ENCODE data around the gene ME3. TPM values are rescaled to one million over a fixed set of nuclear protein-coding genes. Genes with fewer than 3 reads are reported as not detected.
"Not testable (repeated sequence)": the region's sequence is repeated elsewhere in the genome, so short reads cannot be mapped to it uniquely, and the experiment has no call there.

ME3 gene
- total RNA-seq, 4 donors from 2014 or later, result 11.0 to 47.8 (median 44.1) TPM

DNA sequence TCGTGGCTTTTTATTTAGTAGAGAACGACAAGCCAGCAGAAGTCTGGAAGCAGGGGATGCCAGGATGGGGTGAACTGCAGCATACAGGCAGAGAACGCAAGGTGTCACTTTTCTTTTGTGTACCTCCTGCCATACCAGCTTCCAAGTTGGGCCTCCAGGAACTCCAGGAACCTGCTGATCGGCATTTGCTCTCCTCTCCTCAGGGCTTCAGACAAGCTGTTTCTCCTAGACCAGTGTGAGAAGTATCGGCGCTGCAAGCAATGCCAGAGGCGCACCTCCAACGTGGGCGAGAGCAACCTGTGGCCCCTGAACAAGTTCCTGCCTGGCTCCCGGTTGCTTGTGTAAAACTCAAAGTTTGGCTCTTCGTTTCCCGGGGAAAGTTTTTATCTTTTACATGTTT, 250.0 kb downstream of the ME3 start:
- TF ChIP-seq EP300 (IDR thresholded peaks at IDR 0.05) (no peak), POLR2A (IDR thresholded peaks at IDR 0.05) (no peak), POLR2AphosphoS5 (IDR thresholded peaks at IDR 0.05) (no peak), CTCF (IDR thresholded peaks at IDR 0.05) (no peak)
- Histone ChIP-seq H3K27me3 (no peaks in the 10 kb centered on the region), H3K9me3 (peaks cover 0 to 16% (median 0%) of the 10 kb centered on the region in 3 donors), H3K36me3 (no peaks in the 10 kb centered on the region), H3K27ac (no peak overlapping the region), H3K4me1 (no peaks in the 10 kb centered on the region), H3K4me3 (no peak overlapping the region)
- ATAC-seq, result no peak
- 81 to 83% methylated on average over 10 of the region's 12 CpGs for WGBS, 2 donors (ENCODE audit: low coverage in 1 of 2)

DNA sequence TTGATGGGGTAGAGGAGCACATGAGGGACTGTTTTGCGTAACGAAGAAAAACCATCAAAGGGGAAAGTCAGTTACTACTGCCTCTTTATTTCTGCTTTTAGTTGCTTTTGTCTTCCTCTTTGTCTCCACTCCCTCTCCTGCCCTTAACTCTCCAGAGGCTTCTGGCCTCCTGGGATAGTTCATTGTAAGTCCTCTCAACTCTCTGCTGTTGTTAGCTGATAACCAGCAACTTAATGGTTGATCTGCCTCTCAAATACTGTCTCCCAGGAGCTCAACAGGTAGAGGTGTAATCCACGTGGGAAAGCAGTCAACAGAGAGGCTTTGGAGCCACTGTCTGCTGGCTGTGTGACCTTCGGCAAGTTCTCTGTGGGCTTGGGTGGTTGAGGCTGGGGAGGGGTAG, 250.5 kb downstream of the ME3 start:
- WGBS, 2 donors (ENCODE audit: low coverage in 1 of 2), result 76 to 95% methylated on average over 2 to 4 of the region's 4 CpGs
- Histone ChIP-seq H3K36me3 (no peaks in the 10 kb centered on the region), H3K27me3 (no peaks in the 10 kb centered on the region), H3K4me3 (no peak overlapping the region), H3K4me1 (no peaks in the 10 kb centered on the region), H3K9me3 (peaks cover 0 to 12% (median 0%) of the 10 kb centered on the region in 3 donors), H3K27ac (no peak overlapping the region)
- TF ChIP-seq CTCF (IDR thresholded peaks at IDR 0.05) (no peak), EP300 (IDR thresholded peaks at IDR 0.05) (no peak), POLR2AphosphoS5 (IDR thresholded peaks at IDR 0.05) (no peak), POLR2A (IDR thresholded peaks at IDR 0.05) (no peak)
- no peak for ATAC-seq

DNA sequence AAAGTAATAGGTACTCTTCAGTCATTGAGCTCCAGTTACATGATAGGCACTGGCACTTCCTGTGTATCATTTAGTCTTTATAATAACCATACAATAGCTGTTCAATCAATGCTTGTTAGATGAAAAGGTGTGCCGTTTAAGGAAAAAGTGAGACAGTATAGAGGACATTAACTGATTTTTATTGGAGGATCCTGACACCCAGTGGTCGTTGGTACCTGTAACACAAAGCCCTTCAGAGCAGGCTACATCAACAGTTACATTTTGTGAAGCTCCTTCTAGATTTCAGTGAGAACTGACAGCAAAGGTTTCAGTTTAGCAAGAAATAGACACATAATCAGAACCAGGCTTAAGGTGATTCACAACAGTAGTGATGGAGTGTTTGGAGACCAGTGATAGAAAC, 253.5 kb downstream of the ME3 start:
- no peak overlapping the region for H3K4me3 ChIP-seq
- H3K9me3 ChIP-seq, result no peaks in the 10 kb centered on the region
- no peak for TF ChIP-seq EP300 (IDR thresholded peaks at IDR 0.05)
- TF ChIP-seq POLR2AphosphoS5 (IDR thresholded peaks at IDR 0.05), result no peak
- no peak for TF ChIP-seq CTCF (IDR thresholded peaks at IDR 0.05)
- no peak for TF ChIP-seq POLR2A (IDR thresholded peaks at IDR 0.05)
- ATAC-seq, result no peak
- H3K36me3 ChIP-seq, result no peaks in the 10 kb centered on the region
- H3K4me1 ChIP-seq, result no peaks in the 10 kb centered on the region
- 17 to 23% methylated on average over 2 of the region's 2 CpGs for WGBS, 2 donors (ENCODE audit: low coverage in 1 of 2)
- H3K27me3 ChIP-seq, result no peaks in the 10 kb centered on the region
- no peak overlapping the region for H3K27ac ChIP-seq

- H3K27me3 ChIP-seq, result no peaks in the 10 kb centered on the region
- no peaks in the 10 kb centered on the region for H3K4me1 ChIP-seq
- no peak overlapping the region for H3K27ac ChIP-seq
- ATAC-seq, result no peak
- H3K4me3 ChIP-seq, result no peak overlapping the region
- no peaks in the 10 kb centered on the region for H3K36me3 ChIP-seq
- WGBS, 2 donors (ENCODE audit: low coverage in 1 of 2), result 92 to 98% methylated on average over 3 of the region's 3 CpGs
- TF ChIP-seq CTCF (IDR thresholded peaks at IDR 0.05) (no peak), EP300 (IDR thresholded peaks at IDR 0.05) (no peak), POLR2A (IDR thresholded peaks at IDR 0.05) (no peak), POLR2AphosphoS5 (IDR thresholded peaks at IDR 0.05) (no peak)
- H3K9me3 ChIP-seq, result no peaks in the 10 kb centered on the region
Observed at GRCh38 chr11:86418513-86418912, 253.9 kb downstream of the ME3 start.

GRCh38 chr11:86418106-86418505, 254.3 kb downstream of the ME3 start:
- Histone ChIP-seq H3K4me3 (no peak overlapping the region), H3K27ac (no peak overlapping the region), H3K4me1 (no peaks in the 10 kb centered on the region), H3K9me3 (no peaks in the 10 kb centered on the region), H3K27me3 (no peaks in the 10 kb centered on the region), H3K36me3 (peaks cover 0 to 1% of the 10 kb centered on the region in 2 donors)
- TF ChIP-seq EP300 (IDR thresholded peaks at IDR 0.05) (no peak), POLR2A (IDR thresholded peaks at IDR 0.05) (no peak), CTCF (IDR thresholded peaks at IDR 0.05) (no peak), POLR2AphosphoS5 (IDR thresholded peaks at IDR 0.05) (no peak)
- WGBS, 2 donors (ENCODE audit: low coverage in 1 of 2), result 67 to 68% methylated on average over 3 of the region's 3 CpGs
- no peak for ATAC-seq

DNA sequence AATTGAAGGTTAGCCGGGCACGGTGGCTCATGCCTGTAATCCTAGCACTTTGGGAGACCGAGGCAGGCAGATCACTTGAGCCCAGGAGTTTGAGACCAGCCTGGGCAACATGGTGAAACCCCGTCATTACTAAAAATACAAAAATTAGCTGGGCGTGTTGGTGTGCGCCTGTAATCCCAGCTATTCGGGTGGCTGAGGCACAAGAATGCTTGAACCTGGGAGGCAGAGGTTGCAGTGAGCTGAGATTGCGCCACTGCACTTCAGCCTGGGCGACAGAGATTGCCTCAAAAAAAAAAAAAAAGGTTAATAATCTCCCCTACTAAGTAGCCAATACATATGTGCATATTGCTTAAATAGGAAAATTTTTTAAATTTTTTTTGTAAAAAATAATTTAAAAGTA, 255.5 kb downstream of the ME3 start:
- WGBS, 2 donors (ENCODE audit: low coverage in 1 of 2), result 90 to 94% methylated on average over 2 to 6 of the region's 9 CpGs
- not testable (repeated sequence) for H3K9me3 ChIP-seq, H3K4me3 ChIP-seq, H3K27me3 ChIP-seq, H3K4me1 ChIP-seq, H3K27ac ChIP-seq, ATAC-seq, H3K36me3 ChIP-seq

Measured in gastroesophageal sphincter (tissue), 4 donors.